Mesothelial cell of epicardium (in vitro differentiated cells): ENCODE data around the gene DNAH10. TPM values are rescaled to one million over a fixed set of nuclear protein-coding genes. Genes with fewer than 3 reads are reported as not detected.

Experiments
- DNase-seq, 2 experiments: peaks; one replicate each; pipeline ENCODE4 v3.0.0; 2021; ENCODE audit warnings: low spot score in 2 of 2; ENCODE audit not compliant: unreplicated experiment in 2 of 2
- H3K27ac Mint-ChIP-seq: 2 replicates; pipeline ENCODE4 v1.8.0; 2021; ENCODE audit warnings: mixed read lengths
- H3K27me3 Mint-ChIP-seq: 2 replicates; pipeline ENCODE4 v1.8.0; 2021; ENCODE audit warnings: low read depth, mixed read lengths
- H3K36me3 Mint-ChIP-seq: 2 replicates; pipeline ENCODE4 v1.8.0; 2021; ENCODE audit warnings: mixed read lengths
- H3K4me1 Mint-ChIP-seq: 2 replicates; pipeline ENCODE4 v1.8.0; 2021; ENCODE audit warnings: mixed read lengths
- H3K4me3 Mint-ChIP-seq: 2 replicates; pipeline ENCODE4 v1.8.0; 2021; ENCODE audit warnings: mild to moderate bottlenecking, moderate library complexity, mixed read lengths
- H3K9me3 Mint-ChIP-seq: 2 replicates; pipeline ENCODE4 v1.8.0; 2021; ENCODE audit warnings: mixed read lengths
- total RNA-seq: library from RNA; stranded (reverse); gene quantifications from 3 replicates; pipeline ENCODE4 v1.2.1, GENCODE V29; 2021
- TF ChIP-seq, protein P1 (sequence below): fragments of 200-600 bp; sonication (generic); IDR thresholded peaks from one replicate; pipeline ENCODE4 v1.5.0; 2021; ENCODE audit warnings: antibody characterized with exemption; ENCODE audit not compliant: unreplicated experiment

The DNAH10 gene
- total RNA-seq, 1 donor from 2014 or later: 2.7 TPM

DNA sequence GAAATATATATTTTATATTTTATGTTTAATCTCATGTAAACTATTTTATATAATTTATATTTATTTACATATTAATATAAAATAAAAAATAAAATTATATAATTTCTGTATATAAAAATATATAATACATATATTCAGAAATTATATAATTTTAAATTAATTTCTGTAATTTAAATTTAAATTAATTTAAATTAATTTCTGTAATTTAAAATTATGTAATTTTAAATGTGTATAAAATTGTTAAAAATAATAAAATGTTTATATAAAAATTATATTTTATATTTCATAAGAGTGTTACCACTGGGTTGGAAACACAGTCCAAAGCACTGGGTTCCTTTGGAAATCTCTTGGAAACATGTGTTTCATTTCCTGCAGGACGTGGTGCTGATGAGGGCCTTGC lies 94.6 kb downstream of the DNAH10 start:
- H3K27me3 Mint-ChIP-seq: peaks cover 41% of the 10 kb centered on the region
- no peak for DNase-seq
- no peaks in the 10 kb centered on the region for H3K36me3 Mint-ChIP-seq
- H3K27ac Mint-ChIP-seq: no peak overlapping the region
- TF ChIP-seq, protein P1, sequence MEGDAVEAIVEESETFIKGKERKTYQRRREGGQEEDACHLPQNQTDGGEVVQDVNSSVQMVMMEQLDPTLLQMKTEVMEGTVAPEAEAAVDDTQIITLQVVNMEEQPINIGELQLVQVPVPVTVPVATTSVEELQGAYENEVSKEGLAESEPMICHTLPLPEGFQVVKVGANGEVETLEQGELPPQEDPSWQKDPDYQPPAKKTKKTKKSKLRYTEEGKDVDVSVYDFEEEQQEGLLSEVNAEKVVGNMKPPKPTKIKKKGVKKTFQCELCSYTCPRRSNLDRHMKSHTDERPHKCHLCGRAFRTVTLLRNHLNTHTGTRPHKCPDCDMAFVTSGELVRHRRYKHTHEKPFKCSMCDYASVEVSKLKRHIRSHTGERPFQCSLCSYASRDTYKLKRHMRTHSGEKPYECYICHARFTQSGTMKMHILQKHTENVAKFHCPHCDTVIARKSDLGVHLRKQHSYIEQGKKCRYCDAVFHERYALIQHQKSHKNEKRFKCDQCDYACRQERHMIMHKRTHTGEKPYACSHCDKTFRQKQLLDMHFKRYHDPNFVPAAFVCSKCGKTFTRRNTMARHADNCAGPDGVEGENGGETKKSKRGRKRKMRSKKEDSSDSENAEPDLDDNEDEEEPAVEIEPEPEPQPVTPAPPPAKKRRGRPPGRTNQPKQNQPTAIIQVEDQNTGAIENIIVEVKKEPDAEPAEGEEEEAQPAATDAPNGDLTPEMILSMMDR: no peak
- no peaks in the 10 kb centered on the region for H3K9me3 Mint-ChIP-seq
- no peaks in the 10 kb centered on the region for H3K4me1 Mint-ChIP-seq
- H3K4me3 Mint-ChIP-seq: no peak overlapping the region

DNA sequence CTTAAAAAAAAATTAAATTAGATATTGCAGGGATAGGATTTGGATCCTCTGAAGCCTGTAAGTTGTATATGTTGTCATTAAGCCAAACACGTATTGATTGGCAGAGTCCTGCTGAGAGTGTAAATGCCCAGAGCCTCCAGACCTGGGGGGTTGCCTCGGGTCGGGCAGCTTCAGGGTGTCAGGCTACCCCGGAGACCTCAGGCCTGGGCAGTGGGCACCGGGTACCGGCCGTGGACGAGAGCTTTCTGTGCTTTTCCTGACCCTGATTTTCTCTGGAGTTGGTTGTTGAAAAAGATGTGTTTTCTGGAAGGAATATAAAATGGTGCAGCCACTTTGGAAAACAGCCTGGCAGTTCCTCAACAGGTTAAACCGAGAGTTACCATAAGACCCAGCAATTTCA lies 96.1 kb downstream of the DNAH10 start:
- no peak overlapping the region for H3K4me3 Mint-ChIP-seq
- no peak for DNase-seq
- H3K36me3 Mint-ChIP-seq: no peaks in the 10 kb centered on the region
- TF ChIP-seq, protein P1: no peak
- H3K4me1 Mint-ChIP-seq: no peaks in the 10 kb centered on the region
- H3K9me3 Mint-ChIP-seq: no peaks in the 10 kb centered on the region
- H3K27me3 Mint-ChIP-seq: peaks cover 33% of the 10 kb centered on the region
- H3K27ac Mint-ChIP-seq: no peak overlapping the region

- no peak overlapping the region for H3K27ac Mint-ChIP-seq
- H3K36me3 Mint-ChIP-seq: no peaks in the 10 kb centered on the region
- no peaks in the 10 kb centered on the region for H3K4me1 Mint-ChIP-seq
- TF ChIP-seq, protein P1: no peak
- H3K9me3 Mint-ChIP-seq: no peaks in the 10 kb centered on the region
- peaks cover 25% of the 10 kb centered on the region for H3K27me3 Mint-ChIP-seq
- H3K4me3 Mint-ChIP-seq: no peak overlapping the region
- DNase-seq: no peak
These were observed 96.9 kb downstream of the DNAH10 start for GRCh38 chr12:123859035-123859434.

DNA sequence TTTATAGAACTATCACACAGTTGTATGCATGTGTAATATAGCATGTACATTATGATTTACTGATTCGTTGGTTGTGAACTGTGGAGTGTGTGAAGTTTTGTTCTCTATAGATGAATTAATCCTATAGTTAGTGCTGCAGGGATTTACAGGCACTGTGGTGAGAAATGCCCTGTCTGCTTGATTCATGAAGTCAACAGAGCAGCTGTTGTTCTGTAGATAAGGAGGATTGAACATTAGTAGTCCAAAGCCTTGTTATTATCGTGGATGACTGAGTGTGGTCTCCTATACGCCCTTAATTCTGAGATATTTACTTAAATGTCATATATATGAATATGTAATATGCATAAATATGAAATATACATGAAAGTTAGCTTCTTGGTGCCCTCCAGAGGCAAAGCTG lies 98.3 kb downstream of the DNAH10 start:
- Mint-ChIP-seq H3K4me3 (no peak overlapping the region), H3K27ac (no peak overlapping the region), H3K27me3 (peaks cover 30% of the 10 kb centered on the region), H3K4me1 (no peaks in the 10 kb centered on the region), H3K9me3 (no peaks in the 10 kb centered on the region), H3K36me3 (no peaks in the 10 kb centered on the region)
- no peak for DNase-seq
- TF ChIP-seq, protein P1: no peak

- Mint-ChIP-seq H3K36me3 (no peaks in the 10 kb centered on the region), H3K27me3 (peaks cover 31% of the 10 kb centered on the region), H3K4me1 (no peaks in the 10 kb centered on the region), H3K27ac (no peak overlapping the region), H3K4me3 (no peak overlapping the region), H3K9me3 (no peaks in the 10 kb centered on the region)
- TF ChIP-seq, protein P1: no peak
- DNase-seq: no peak
These were observed 99.3 kb downstream of the DNAH10 start for GRCh38 chr12:123861392-123861791.

DNA sequence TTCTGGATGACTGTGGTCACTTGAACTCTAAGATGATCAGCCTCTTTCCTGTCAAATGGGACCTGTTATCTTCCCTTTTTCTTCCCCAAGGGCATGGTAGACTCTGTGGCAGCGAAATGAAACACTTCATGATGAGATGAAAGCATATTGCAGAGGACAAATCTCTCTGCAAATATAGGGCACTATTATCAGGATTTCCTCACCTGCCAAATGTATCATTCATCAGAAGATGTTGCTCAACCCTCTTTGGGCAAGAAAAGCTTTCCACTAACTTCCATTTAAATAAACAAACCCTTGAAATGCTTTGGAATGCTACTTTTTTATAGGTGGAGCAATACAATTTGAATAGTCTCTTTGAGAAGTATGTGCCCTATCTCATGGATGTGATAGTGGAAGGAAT lies 105.0 kb downstream of the DNAH10 start:
- Mint-ChIP-seq H3K9me3 (no peaks in the 10 kb centered on the region), H3K4me1 (peaks cover 9% of the 10 kb centered on the region), H3K4me3 (no peak overlapping the region), H3K27ac (no peak overlapping the region), H3K27me3 (peaks cover 63% of the 10 kb centered on the region), H3K36me3 (no peaks in the 10 kb centered on the region)
- no peak for DNase-seq
- TF ChIP-seq, protein P1: no peak
